Measurements from ENCODE around the gene CFB. TPM values are rescaled to one million over a fixed set of nuclear protein-coding genes. Genes with fewer than 3 reads are reported as not detected.

Gene CFB
- total and polyA plus RNA-seq, 2 of the 13 experiments (the other 11 are each of a cell fraction or from before 2014, with no cell fraction given): 171 to 513 TPM

DNA sequence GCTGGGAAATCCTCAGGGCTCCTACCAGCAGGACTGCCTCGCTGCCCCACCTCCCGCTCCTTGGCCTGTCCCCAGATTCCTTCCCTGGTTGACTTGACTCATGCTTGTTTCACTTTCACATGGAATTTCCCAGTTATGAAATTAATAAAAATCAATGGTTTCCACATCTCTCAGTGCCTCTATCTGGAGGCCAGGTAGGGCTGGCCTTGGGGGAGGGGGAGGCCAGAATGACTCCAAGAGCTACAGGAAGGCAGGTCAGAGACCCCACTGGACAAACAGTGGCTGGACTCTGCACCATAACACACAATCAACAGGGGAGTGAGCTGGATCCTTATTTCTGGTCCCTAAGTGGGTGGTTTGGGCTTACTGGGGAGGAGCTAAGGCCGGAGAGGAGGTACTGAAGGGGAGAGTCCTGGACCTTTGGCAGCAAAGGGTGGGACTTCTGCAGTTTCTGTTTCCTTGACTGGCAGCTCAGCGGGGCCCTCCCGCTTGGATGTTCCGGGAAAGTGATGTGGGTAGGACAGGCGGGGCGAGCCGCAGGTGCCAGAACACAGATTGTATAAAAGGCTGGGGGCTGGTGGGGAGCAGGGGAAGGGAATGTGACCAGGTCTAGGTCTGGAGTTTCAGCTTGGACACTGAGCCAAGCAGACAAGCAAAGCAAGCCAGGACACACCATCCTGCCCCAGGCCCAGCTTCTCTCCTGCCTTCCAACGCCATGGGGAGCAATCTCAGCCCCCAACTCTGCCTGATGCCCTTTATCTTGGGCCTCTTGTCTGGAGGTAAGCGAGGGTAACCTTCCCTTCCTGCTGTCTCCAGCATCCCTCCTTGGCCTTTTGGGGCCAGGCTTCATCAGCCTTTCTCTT is at the start of gene CFB (continued):
- TF ChIP-seq, protein P1, sequence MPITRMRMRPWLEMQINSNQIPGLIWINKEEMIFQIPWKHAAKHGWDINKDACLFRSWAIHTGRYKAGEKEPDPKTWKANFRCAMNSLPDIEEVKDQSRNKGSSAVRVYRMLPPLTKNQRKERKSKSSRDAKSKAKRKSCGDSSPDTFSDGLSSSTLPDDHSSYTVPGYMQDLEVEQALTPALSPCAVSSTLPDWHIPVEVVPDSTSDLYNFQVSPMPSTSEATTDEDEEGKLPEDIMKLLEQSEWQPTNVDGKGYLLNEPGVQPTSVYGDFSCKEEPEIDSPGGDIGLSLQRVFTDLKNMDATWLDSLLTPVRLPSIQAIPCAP (CRISPR knock-in tag; IDR thresholded peaks at IDR 0.05; ENCODE audit: low read depth): no peak
- no peak for TF ChIP-seq ZNF326 (CRISPR knock-in tag; IDR thresholded peaks at IDR 0.05; ENCODE audit: borderline replicate concordance)
- no peak; the same call in 1 of the 2 replicates for TF ChIP-seq ZNF616 (CRISPR knock-in tag; IDR thresholded peaks at IDR 0.05; ENCODE audit: low read depth)
- peak; percentile 46; the same call in 1 of the 2 replicates for TF ChIP-seq KLF12 (CRISPR knock-in tag; IDR thresholded peaks at IDR 0.05; ENCODE audit: borderline replicate concordance)
- 0 out of 2 replicates have a peak, but pooled peaks have one; percentile 11 for TF ChIP-seq ZNF296 (CRISPR knock-in tag; conservative IDR thresholded peaks at IDR 0.05)
- peak; percentile 97 for TF ChIP-seq POLR2G (IDR thresholded peaks at IDR 0.05; ENCODE audit: low read depth, low read length)
- no peak for TF ChIP-seq ZNF773 (CRISPR knock-in tag; IDR thresholded peaks at IDR 0.05; ENCODE audit: borderline replicate concordance)
- TF ChIP-seq NFRKB (IDR thresholded peaks at IDR 0.05): no peak
- TF ChIP-seq ZNF776 (CRISPR knock-in tag; IDR thresholded peaks at IDR 0.05): peak; percentile 77
- TF ChIP-seq, protein P2, sequence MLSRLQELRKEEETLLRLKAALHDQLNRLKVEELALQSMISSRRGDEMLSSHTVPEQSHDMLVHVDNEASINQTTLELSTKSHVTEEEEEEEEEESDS (CRISPR knock-in tag; IDR thresholded peaks at IDR 0.05; ENCODE audit: borderline replicate concordance): no peak
- TF ChIP-seq NFIC (IDR thresholded peaks at IDR 0.05; ENCODE audit: low read length): peak; percentile 87
- peak; percentile 80 for TF ChIP-seq BCL6 (CRISPR knock-in tag; IDR thresholded peaks at IDR 0.05)
- TF ChIP-seq HES4 (CRISPR knock-in tag; IDR thresholded peaks at IDR 0.05; ENCODE audit: borderline replicate concordance): 0 out of 2 replicates have a peak, but pooled peaks have one; percentile 20
- peak; percentile 95; the same call in 1 of the 2 replicates for TF ChIP-seq NCOR1 (IDR thresholded peaks at IDR 0.05; ENCODE audit: borderline replicate concordance, low read length)
- TF ChIP-seq, protein P3, sequence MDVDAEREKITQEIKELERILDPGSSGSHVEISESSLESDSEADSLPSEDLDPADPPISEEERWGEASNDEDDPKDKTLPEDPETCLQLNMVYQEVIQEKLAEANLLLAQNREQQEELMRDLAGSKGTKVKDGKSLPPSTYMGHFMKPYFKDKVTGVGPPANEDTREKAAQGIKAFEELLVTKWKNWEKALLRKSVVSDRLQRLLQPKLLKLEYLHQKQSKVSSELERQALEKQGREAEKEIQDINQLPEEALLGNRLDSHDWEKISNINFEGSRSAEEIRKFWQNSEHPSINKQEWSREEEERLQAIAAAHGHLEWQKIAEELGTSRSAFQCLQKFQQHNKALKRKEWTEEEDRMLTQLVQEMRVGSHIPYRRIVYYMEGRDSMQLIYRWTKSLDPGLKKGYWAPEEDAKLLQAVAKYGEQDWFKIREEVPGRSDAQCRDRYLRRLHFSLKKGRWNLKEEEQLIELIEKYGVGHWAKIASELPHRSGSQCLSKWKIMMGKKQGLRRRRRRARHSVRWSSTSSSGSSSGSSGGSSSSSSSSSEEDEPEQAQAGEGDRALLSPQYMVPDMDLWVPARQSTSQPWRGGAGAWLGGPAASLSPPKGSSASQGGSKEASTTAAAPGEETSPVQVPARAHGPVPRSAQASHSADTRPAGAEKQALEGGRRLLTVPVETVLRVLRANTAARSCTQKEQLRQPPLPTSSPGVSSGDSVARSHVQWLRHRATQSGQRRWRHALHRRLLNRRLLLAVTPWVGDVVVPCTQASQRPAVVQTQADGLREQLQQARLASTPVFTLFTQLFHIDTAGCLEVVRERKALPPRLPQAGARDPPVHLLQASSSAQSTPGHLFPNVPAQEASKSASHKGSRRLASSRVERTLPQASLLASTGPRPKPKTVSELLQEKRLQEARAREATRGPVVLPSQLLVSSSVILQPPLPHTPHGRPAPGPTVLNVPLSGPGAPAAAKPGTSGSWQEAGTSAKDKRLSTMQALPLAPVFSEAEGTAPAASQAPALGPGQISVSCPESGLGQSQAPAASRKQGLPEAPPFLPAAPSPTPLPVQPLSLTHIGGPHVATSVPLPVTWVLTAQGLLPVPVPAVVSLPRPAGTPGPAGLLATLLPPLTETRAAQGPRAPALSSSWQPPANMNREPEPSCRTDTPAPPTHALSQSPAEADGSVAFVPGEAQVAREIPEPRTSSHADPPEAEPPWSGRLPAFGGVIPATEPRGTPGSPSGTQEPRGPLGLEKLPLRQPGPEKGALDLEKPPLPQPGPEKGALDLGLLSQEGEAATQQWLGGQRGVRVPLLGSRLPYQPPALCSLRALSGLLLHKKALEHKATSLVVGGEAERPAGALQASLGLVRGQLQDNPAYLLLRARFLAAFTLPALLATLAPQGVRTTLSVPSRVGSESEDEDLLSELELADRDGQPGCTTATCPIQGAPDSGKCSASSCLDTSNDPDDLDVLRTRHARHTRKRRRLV (CRISPR knock-in tag; IDR thresholded peaks at IDR 0.05): peak; percentile 92
- TF ChIP-seq, protein P4, sequence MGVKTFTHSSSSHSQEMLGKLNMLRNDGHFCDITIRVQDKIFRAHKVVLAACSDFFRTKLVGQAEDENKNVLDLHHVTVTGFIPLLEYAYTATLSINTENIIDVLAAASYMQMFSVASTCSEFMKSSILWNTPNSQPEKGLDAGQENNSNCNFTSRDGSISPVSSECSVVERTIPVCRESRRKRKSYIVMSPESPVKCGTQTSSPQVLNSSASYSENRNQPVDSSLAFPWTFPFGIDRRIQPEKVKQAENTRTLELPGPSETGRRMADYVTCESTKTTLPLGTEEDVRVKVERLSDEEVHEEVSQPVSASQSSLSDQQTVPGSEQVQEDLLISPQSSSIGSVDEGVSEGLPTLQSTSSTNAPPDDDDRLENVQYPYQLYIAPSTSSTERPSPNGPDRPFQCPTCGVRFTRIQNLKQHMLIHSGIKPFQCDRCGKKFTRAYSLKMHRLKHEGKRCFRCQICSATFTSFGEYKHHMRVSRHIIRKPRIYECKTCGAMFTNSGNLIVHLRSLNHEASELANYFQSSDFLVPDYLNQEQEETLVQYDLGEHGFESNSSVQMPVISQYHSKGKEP (CRISPR knock-in tag; IDR thresholded peaks at IDR 0.05): 0 out of 2 replicates have a peak, but pooled peaks have one; percentile 67
- TF ChIP-seq ZNF367 (CRISPR knock-in tag; IDR thresholded peaks at IDR 0.05; ENCODE audit: borderline replicate concordance): no peak
- no peak for TF ChIP-seq SCMH1 (CRISPR knock-in tag; IDR thresholded peaks at IDR 0.05; ENCODE audit: borderline replicate concordance)
- TF ChIP-seq ZNF839 (CRISPR knock-in tag; IDR thresholded peaks at IDR 0.05; ENCODE audit: borderline replicate concordance): no peak
- 0 out of 2 replicates have a peak, but pooled peaks have one; percentile 44 for TF ChIP-seq NCOA5 (CRISPR knock-in tag; IDR thresholded peaks at IDR 0.05)
